Left ventricle myocardium inferior (tissue), 1 donor: ENCODE results near the gene ZNF879. TPM values are rescaled to one million over a fixed set of nuclear protein-coding genes. Genes with fewer than 3 reads are reported as not detected.

Experiments
- DNase-seq: peaks from one replicate; pipeline ENCODE4 v3.0.0-alpha.2; 2020
- H3K27ac ChIP-seq: fragments of 200-600 bp; replicated peaks from 2 replicates; pipeline ENCODE4 v1.8.0; 2021
- H3K27me3 ChIP-seq: fragments of 200-600 bp; 2 replicates; pipeline ENCODE4 v1.8.0; 2021; ENCODE audit warnings: low read depth
- H3K36me3 ChIP-seq: fragments of 200-600 bp; 2 replicates; pipeline ENCODE4 v1.8.0; 2021
- H3K4me1 ChIP-seq: fragments of 200-600 bp; 2 replicates; pipeline ENCODE4 v1.8.0; 2021
- H3K4me3 ChIP-seq: fragments of 200-600 bp; 2 replicates; pipeline ENCODE4 v1.8.0; 2021; ENCODE audit warnings: mild to moderate bottlenecking, moderate library complexity
- H3K9me3 ChIP-seq: fragments of 200-600 bp; replicated peaks from 2 replicates; pipeline ENCODE4 v1.8.0; 2021
- intact Hi-C: fragments of 100-400 bp; cut with micrococcal nuclease; formaldehyde crosslinking; loops from one replicate; pipeline ENCODE4 v1.11.0; 2022
- total RNA-seq: library from RNA; stranded (reverse); fragmentation: NEBNext Ultra II Directional; extraction: Animal tissue kit (Norgen Biotek cat#: 25700); gene quantifications from one replicate; pipeline ENCODE4 v1.2.1, GENCODE V29; 2021
- TF ChIP-seq, protein P1 (sequence below): fragments of 200-600 bp; IDR thresholded peaks from 2 replicates; pipeline ENCODE4 v1.8.0; 2021; ENCODE audit warnings: antibody characterized with exemption, mild to moderate bottlenecking, borderline replicate concordance
- donor health status: DM: no; HTN: yes; CAD: no; lungs with severe emphysema.

The ZNF879 gene
- total RNA-seq, 1 donor from 2014 or later = 6.4 TPM

DNA sequence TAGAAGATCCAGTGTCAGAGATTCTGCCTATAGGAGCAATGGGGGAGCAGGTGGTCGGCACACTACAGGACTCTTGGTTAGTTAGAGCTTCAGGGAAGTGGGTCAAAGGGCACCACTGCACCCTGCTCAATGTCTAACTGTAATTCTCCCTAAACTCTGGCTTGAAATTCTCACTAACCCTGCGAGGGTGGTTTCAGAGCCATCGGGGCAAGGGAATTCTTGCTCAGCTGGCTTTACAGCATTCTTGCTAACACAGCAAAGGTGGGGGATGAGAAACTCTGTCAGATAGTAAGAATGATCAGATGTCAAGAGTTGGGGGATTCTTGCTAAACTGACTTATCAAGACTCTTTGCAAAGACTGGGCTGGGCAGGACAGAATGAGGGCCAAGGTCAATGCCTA is 31.8 kb downstream of the ZNF879 start:
- Histone ChIP-seq H3K27me3 (no peaks in the 10 kb centered on the region), H3K9me3 (peaks cover 7% of the 10 kb centered on the region), H3K4me1 (peaks cover 7% of the 10 kb centered on the region), H3K4me3 (no peak overlapping the region), H3K36me3 (no peaks in the 10 kb centered on the region), H3K27ac (no peak overlapping the region)
- intact Hi-C loops = no loop called here
- DNase-seq = no peak
- TF ChIP-seq, protein P1, sequence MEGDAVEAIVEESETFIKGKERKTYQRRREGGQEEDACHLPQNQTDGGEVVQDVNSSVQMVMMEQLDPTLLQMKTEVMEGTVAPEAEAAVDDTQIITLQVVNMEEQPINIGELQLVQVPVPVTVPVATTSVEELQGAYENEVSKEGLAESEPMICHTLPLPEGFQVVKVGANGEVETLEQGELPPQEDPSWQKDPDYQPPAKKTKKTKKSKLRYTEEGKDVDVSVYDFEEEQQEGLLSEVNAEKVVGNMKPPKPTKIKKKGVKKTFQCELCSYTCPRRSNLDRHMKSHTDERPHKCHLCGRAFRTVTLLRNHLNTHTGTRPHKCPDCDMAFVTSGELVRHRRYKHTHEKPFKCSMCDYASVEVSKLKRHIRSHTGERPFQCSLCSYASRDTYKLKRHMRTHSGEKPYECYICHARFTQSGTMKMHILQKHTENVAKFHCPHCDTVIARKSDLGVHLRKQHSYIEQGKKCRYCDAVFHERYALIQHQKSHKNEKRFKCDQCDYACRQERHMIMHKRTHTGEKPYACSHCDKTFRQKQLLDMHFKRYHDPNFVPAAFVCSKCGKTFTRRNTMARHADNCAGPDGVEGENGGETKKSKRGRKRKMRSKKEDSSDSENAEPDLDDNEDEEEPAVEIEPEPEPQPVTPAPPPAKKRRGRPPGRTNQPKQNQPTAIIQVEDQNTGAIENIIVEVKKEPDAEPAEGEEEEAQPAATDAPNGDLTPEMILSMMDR = no peak

DNA sequence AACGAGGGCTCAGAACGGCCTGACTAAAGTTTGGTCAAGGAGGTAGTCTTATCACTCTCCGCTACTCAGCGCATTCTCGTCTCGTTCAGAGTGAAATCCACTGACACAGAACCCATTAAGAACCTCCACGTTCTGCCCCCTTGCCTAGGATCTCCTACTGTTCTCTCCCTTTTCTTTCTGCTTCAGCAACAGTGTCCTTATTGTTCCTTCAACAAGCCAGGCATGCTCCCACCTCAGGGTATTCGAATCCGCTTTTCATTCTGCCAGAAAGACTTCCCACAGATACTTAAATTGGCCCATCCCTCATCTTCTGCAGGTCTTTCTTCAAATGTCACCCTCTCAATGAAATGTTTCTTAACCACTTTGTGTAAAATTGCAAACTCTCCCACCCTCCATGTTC is 32.2 kb downstream of the ZNF879 start:
- Histone ChIP-seq H3K4me3 (no peak overlapping the region), H3K4me1 (peaks cover 11% of the 10 kb centered on the region), H3K36me3 (no peaks in the 10 kb centered on the region), H3K9me3 (peaks cover 3% of the 10 kb centered on the region), H3K27ac (no peak overlapping the region), H3K27me3 (no peaks in the 10 kb centered on the region)
- no peak for DNase-seq
- intact Hi-C loops = no loop called here
- TF ChIP-seq, protein P1 = no peak

DNA sequence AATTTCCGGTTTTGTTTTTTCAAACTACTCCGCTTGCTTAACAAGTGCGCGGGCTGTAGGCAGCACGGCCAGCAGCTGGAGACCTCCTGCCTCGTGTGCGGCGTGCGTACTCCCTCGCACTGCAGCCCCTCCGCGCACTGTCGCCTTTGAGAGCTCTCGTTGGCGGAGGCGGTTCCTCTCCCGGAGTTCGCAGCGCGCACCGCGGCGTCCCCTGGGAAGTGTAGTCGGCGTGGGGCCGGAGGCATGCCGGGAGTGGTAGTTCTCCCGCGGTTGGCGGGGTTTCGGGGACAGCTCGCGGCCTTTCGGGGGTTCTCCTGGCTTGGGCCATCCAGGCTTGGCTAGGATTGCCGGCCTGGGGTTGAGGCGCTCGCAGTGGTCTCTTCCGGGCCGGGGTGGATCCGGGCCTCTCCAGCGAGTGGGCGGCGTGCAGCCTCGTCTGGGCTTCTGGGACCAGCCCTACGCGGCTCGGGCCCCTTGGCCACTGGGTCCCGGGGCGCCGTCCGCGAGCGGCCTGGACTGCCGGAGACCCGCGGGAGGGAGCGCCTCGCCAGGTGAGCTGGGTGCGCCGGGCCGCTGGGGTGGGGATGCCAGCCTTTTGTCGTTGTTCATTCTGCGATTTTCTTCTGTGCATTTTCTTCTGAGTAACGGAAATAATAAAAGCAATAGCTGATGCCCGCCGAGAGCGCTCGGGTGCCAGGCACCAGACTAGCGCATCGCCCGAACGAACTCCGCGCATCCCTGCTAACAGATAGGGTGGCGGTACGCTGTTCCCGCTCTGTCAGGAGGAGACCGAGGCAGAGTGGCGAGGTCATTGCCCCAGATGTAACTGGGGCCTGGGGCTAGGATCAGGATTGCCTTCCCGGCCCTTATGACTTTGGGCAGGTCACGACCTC is 36.8 kb downstream of the ZNF879 start, which contains the start of gene ZNF354C:
Gene ZNF354C, plus strand, starts transcription at position 258 of the 893 bp plus-strand sequence. CDS start 1,696 bp downstream, outside the sequence.
- intact Hi-C loops = loop anchor here (5.0 kb wide), 1 partner anchor 328 kb away; the partner anchor contains the start of gene ZNF354A
- Histone ChIP-seq H3K27me3 (no peaks in the 10 kb centered on the region), H3K36me3 (peaks cover 30% of the 10 kb centered on the region), H3K9me3 (peaks cover 17% of the 10 kb centered on the region), H3K4me3 (peak within 1 kb of the TSS; percentile 84), H3K4me1 (peaks cover 27% of the 10 kb centered on the region), H3K27ac (peak within 1 kb of the TSS; percentile 88)
- TF ChIP-seq, protein P1 = no peak
- DNase-seq = peak; percentile 92

DNA sequence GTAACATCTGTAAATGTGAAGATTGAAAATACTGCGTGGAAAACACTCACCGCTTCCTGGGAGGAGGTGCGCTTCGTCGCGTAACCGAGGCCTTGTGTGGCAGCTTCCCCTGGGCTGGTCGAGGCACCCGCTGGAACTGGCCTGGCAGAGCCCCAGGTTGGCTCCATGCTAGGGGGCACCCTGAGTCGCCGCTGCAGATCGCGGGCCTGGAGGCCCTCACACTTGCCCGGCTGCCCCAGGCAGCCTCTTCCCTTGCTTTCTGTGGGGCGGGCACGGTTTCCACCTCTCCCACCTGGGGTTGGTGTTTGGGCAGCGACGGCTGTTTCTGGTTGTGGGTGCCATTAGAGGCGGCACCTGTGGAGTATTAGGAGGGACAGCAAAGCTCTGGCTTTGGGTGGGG is 37.4 kb downstream of the ZNF879 start:
- no peak for DNase-seq
- peaks cover 27% of the 10 kb centered on the region for H3K4me1 ChIP-seq
- intact Hi-C loops = loop anchor here (5.0 kb wide), 1 partner anchor 329 kb away; the partner anchor contains the start of gene ZNF354A
- peak overlapping the region; percentile 88 for H3K27ac ChIP-seq
- TF ChIP-seq, protein P1 = no peak
- H3K4me3 ChIP-seq = peak overlapping the region; percentile 84
- no peaks in the 10 kb centered on the region for H3K27me3 ChIP-seq
- peaks cover 24% of the 10 kb centered on the region for H3K9me3 ChIP-seq
- peaks cover 37% of the 10 kb centered on the region for H3K36me3 ChIP-seq

DNA sequence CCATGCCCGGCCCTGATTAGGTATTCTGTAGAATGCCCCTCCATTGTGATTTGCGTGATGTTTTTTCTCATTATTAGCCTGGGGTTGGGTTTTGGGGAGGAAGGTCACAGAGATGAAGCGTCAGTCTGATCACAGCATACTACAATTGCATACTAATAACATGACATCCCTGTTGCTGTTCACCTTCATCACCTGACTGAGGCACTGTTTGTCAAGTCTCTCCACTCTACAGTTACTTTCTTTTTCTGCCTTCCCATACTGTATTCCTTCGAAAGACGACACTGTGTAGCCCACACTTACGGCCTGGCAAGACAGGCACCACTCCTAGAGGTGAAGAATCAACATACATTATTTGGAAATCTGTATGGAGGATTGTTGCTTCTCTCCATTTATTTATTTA is 42.1 kb downstream of the ZNF879 start:
- intact Hi-C loops = no loop called here
- no peak for DNase-seq
- Histone ChIP-seq H3K27me3 (no peaks in the 10 kb centered on the region), H3K36me3 (peaks cover 84% of the 10 kb centered on the region), H3K4me3 (no peak overlapping the region), H3K4me1 (peaks cover 18% of the 10 kb centered on the region), H3K9me3 (peaks cover 71% of the 10 kb centered on the region), H3K27ac (no peak overlapping the region)
- TF ChIP-seq, protein P1 = no peak
